Measurements from ENCODE around the gene ABCB1. TPM values are rescaled to one million over a fixed set of nuclear protein-coding genes. Genes with fewer than 3 reads are reported as not detected.

Gene ABCB1
- total RNA-seq, 6 donors from 2014 or later: 2.2 to 14.1 (median 4.1) TPM

DNA sequence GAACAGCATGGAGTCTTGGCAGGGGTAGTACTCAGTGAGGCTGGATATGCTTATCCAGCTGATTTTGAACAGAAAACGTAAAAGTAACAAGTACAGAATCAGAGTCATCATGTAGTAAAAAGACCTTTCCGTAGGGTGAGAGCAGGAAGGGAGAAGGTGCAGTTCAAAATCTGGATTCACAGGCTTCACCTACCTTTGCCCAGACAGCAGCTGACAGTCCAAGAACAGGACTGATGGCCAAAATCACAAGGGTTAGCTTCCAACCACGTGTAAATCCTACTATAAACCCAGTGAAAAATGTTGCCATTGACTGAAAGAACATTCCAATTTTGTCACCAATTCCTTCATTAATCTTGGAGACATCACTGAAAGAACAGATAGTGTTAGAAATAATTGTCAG, 34.8 kb downstream of the ABCB1 start:
- TF ChIP-seq EP300 (IDR thresholded peaks at IDR 0.05) (no peak), POLR2A (IDR thresholded peaks at IDR 0.05) (no peak), POLR2AphosphoS5 (IDR thresholded peaks at IDR 0.05) (no peak)
- TF ChIP-seq, protein P1, sequence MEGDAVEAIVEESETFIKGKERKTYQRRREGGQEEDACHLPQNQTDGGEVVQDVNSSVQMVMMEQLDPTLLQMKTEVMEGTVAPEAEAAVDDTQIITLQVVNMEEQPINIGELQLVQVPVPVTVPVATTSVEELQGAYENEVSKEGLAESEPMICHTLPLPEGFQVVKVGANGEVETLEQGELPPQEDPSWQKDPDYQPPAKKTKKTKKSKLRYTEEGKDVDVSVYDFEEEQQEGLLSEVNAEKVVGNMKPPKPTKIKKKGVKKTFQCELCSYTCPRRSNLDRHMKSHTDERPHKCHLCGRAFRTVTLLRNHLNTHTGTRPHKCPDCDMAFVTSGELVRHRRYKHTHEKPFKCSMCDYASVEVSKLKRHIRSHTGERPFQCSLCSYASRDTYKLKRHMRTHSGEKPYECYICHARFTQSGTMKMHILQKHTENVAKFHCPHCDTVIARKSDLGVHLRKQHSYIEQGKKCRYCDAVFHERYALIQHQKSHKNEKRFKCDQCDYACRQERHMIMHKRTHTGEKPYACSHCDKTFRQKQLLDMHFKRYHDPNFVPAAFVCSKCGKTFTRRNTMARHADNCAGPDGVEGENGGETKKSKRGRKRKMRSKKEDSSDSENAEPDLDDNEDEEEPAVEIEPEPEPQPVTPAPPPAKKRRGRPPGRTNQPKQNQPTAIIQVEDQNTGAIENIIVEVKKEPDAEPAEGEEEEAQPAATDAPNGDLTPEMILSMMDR (IDR thresholded peaks at IDR 0.05): no peak
- DNase-seq: no peak
- Histone ChIP-seq H3K36me3 (no peaks in the 10 kb centered on the region), H3K4me1 (no peaks in the 10 kb centered on the region), H3K9me3 (no peaks in the 10 kb centered on the region), H3K27ac (no peak overlapping the region), H3K4me3 (no peak overlapping the region), H3K27me3 (no peaks in the 10 kb centered on the region)
- ATAC-seq (ENCODE audit: low FRiP score in 2 of 2): no peak
- 63 to 80% methylated on average over 3 of the region's 3 CpGs for WGBS, 2 donors

DNA sequence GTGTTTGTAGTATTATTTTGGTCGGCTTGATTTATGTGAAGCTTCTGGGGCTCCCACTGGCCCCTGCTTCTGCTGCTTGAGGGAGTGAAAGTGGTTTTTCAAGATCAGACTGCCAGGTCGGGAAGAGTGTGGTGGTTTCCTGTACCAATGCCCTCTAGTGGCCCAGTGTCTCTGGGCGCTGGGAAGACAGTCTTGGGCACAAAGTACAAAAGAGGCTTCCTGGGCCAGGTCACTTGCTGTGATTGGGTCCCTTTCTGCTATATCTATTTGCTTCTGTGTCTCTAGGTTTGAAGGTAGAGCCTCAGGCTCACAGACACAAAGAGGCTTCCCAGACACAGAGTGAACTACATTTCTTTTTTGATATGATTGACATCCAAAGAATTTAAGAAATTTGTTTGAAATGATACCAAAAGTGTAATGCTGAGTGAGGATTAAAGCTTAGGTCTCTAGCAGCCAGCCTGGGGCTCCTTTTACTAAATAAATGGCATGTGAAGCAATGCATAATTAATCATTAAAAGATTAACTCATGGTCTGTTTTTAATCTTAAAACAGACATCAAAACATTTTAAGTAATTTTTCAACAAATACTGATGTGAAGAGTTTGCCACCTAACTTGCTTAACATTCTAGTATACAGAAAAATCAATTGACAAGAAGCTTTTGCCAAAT, 36.3 kb downstream of the ABCB1 start:
- 23 to 25% methylated on average over 1 to 3 of the region's 3 CpGs for WGBS, 2 donors
- H3K4me3 ChIP-seq: no peak overlapping the region
- DNase-seq (peak in 1 of 2 donors; percentile 27), ATAC-seq (ENCODE audit: low FRiP score in 2 of 2) (peak in 1 of 2 donors; percentile 53)
- H3K27me3 ChIP-seq: no peaks in the 10 kb centered on the region
- no peaks in the 10 kb centered on the region for H3K36me3 ChIP-seq
- TF ChIP-seq POLR2A (IDR thresholded peaks at IDR 0.05): no peak
- no peak for TF ChIP-seq POLR2AphosphoS5 (IDR thresholded peaks at IDR 0.05)
- TF ChIP-seq, protein P1 (IDR thresholded peaks at IDR 0.05): no peak
- TF ChIP-seq EP300 (IDR thresholded peaks at IDR 0.05): no peak
- no peaks in the 10 kb centered on the region for H3K9me3 ChIP-seq
- H3K4me1 ChIP-seq: no peaks in the 10 kb centered on the region
- no peak overlapping the region for H3K27ac ChIP-seq

DNA sequence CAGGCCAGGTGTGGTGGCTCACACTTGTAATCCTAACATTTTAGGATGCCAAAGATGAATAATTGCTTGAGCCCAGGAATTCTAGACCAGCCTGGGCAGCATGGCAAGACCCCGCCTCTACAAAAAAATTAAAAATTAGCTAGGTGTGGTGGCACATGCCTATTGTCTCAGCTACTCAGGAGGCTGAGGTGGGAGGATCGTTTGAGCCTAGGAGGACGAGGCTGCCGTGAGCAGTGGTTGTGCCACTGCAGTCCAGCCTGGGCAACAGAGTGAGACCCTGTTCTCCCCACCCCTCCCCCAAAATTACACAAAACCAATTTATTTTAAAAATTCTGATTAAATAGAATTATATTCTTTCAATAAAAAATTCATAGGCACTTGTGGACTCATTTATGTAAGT, 39.0 kb downstream of the ABCB1 start:
- DNase-seq: peak in 1 of 2 donors; percentile 13
- Histone ChIP-seq H3K27me3 (no peaks in the 10 kb centered on the region), H3K4me3 (no peak overlapping the region), H3K27ac (no peak overlapping the region), H3K36me3 (no peaks in the 10 kb centered on the region), H3K4me1 (no peaks in the 10 kb centered on the region), H3K9me3 (no peaks in the 10 kb centered on the region)
- ATAC-seq (ENCODE audit: low FRiP score in 2 of 2): no peak
- no peak for TF ChIP-seq POLR2A (IDR thresholded peaks at IDR 0.05)
- TF ChIP-seq EP300 (IDR thresholded peaks at IDR 0.05): no peak
- TF ChIP-seq, protein P1 (IDR thresholded peaks at IDR 0.05): no peak
- TF ChIP-seq POLR2AphosphoS5 (IDR thresholded peaks at IDR 0.05): no peak
- WGBS, 2 donors: 90 to 100% methylated on average over 4 of the region's 4 CpGs

DNA sequence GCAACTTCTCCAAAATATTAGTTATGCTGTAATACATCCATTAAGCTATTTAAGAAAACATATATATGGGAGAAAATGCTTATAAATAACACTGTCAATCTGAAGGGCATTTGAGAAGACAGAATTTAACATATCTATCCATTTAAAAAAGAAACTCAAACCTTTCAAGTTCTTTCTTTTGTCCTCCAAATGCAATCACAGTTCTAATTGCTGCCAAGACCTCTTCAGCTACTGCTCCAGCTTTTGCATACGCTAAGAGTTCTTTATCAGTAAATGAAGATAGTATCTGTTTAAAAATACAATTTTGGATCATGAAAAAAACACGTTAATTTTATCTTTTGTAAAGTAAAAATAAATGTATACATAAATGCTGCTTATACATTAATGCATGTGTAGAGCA, 39.6 kb downstream of the ABCB1 start:
- H3K36me3 ChIP-seq: no peaks in the 10 kb centered on the region
- DNase-seq (no peak), ATAC-seq (ENCODE audit: low FRiP score in 2 of 2) (no peak)
- no peak for TF ChIP-seq POLR2AphosphoS5 (IDR thresholded peaks at IDR 0.05)
- TF ChIP-seq, protein P1 (IDR thresholded peaks at IDR 0.05): no peak
- H3K4me3 ChIP-seq: no peak overlapping the region
- no peaks in the 10 kb centered on the region for H3K27me3 ChIP-seq
- H3K27ac ChIP-seq: no peak overlapping the region
- H3K9me3 ChIP-seq: no peaks in the 10 kb centered on the region
- H3K4me1 ChIP-seq: no peaks in the 10 kb centered on the region
- 62 to 64% methylated on average over 2 of the region's 2 CpGs for WGBS, 2 donors

DNA sequence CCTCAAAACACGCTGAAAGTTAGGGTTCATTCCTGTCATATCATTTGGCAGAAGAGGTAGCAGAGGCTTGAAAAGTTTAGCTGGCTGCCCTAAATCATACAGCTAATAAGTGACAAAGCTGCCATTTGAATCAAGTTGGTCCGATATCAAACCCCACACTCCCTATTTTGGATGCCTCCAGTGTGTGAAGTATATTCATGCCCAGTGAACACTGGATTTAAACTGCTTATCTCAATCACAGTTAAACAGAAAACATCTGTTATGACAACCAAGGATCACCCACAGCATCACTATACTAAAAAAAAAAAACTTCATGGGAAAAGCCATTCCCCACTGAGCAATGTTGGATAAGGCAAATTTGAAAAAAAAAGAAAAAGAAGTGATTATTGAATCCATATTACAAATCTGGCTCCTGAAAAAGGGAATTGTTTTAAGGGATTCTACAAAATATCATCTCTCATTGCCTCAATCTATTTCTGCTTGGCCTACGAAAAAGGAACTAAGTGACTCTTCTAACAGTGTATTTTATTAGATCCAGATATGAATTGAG, 48.3 kb downstream of the ABCB1 start:
- Histone ChIP-seq H3K4me3 (no peak overlapping the region), H3K4me1 (no peaks in the 10 kb centered on the region), H3K27ac (no peak overlapping the region), H3K27me3 (no peaks in the 10 kb centered on the region), H3K9me3 (no peaks in the 10 kb centered on the region), H3K36me3 (no peaks in the 10 kb centered on the region)
- no peak for ATAC-seq (ENCODE audit: low FRiP score in 2 of 2)
- TF ChIP-seq POLR2AphosphoS5 (IDR thresholded peaks at IDR 0.05) (no peak), POLR2A (IDR thresholded peaks at IDR 0.05) (no peak), EP300 (IDR thresholded peaks at IDR 0.05) (no peak)
- TF ChIP-seq, protein P1 (IDR thresholded peaks at IDR 0.05): no peak
- no peak for DNase-seq
- WGBS, 2 donors: 84 to 85% methylated on average over 3 of the region's 3 CpGs
